NB4 (cell line): ENCODE data around the gene PMEPA1.

ENCODE experiments used
- MYC ChIP-seq: IDR thresholded peaks from 2 replicates; pipeline ENCODE4 v1.6.1; 2011; ENCODE audit warnings: low read depth, low read length
- POLR2A ChIP-seq: IDR thresholded peaks from 2 replicates; pipeline ENCODE4 v1.6.1; 2011; ENCODE audit warnings: mild to moderate bottlenecking; ENCODE audit not compliant: insufficient read length; ENCODE audit errors: extremely low read depth
- TF ChIP-seq, protein P1 (sequence below): IDR thresholded peaks from one replicate; pipeline ENCODE4 v1.5.1; 2012; ENCODE audit warnings: low read depth, low read length

DNA sequence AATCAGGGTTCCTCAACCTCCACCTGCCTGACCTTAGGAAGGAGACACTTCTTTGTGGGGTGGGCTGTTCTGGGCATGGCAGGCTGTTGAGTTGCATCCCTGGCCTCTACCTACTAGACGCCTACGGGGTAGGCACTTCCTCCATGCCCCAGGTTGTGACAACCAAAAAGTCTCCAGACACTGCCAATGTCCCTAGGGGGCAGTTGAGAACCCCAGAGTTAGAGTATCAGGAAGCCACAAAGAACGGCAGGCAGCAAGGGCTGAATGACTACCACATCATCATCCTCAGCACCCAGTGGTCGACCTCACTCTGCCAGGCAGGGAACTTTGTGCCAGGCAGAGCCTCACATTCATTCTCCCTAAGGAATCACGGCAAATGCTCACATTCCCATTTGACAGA lies 21.5 kb downstream of the PMEPA1 start:
- TF ChIP-seq, protein P1, sequence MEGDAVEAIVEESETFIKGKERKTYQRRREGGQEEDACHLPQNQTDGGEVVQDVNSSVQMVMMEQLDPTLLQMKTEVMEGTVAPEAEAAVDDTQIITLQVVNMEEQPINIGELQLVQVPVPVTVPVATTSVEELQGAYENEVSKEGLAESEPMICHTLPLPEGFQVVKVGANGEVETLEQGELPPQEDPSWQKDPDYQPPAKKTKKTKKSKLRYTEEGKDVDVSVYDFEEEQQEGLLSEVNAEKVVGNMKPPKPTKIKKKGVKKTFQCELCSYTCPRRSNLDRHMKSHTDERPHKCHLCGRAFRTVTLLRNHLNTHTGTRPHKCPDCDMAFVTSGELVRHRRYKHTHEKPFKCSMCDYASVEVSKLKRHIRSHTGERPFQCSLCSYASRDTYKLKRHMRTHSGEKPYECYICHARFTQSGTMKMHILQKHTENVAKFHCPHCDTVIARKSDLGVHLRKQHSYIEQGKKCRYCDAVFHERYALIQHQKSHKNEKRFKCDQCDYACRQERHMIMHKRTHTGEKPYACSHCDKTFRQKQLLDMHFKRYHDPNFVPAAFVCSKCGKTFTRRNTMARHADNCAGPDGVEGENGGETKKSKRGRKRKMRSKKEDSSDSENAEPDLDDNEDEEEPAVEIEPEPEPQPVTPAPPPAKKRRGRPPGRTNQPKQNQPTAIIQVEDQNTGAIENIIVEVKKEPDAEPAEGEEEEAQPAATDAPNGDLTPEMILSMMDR = no peak
- no peak for TF ChIP-seq POLR2A
- TF ChIP-seq MYC = no peak
